HG02938 (cell line): ENCODE measurements around the gene C11orf16.
"Not testable (repeated sequence)": the region's sequence is repeated elsewhere in the genome, so short reads cannot be mapped to it uniquely, and the experiment has no call there.

Source experiments
- ATAC-seq: cut with Tn5 transposase; IDR thresholded peaks from one replicate; pipeline ENCODE4 v1.9.1; 2021; ENCODE audit warnings: mild to moderate bottlenecking, moderate library complexity; ENCODE audit not compliant: unreplicated experiment

C11orf16 gene

DNA sequence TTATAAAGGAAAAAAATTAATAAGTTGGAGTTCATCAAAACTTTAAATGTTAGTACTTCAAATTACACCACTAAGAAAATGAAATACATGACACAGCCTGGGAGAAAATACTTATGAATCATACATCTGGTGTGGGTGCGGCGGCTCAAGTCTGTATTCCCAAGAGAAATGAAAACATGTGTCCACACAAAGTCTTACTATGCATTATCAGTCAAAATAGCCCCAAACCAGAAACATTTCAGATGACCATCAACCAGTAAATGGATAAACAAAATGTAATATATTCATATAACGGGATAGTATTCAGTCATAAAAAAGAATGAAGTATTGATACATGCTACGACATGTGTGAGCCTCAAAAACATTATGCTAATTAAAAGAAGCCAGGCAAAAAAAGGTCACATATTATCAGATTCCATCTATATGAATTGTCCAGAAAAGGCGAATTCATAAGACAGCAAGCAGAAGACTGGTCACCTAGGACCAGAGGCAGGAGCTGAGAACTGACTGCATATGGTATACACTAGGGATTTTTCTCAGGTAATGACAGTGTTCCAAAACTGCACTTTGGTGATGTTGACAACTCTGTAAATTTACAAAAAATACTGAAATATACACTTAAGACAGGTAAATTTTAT lies 27.1 kb downstream of the C11orf16 start:
- ATAC-seq: no peak

DNA sequence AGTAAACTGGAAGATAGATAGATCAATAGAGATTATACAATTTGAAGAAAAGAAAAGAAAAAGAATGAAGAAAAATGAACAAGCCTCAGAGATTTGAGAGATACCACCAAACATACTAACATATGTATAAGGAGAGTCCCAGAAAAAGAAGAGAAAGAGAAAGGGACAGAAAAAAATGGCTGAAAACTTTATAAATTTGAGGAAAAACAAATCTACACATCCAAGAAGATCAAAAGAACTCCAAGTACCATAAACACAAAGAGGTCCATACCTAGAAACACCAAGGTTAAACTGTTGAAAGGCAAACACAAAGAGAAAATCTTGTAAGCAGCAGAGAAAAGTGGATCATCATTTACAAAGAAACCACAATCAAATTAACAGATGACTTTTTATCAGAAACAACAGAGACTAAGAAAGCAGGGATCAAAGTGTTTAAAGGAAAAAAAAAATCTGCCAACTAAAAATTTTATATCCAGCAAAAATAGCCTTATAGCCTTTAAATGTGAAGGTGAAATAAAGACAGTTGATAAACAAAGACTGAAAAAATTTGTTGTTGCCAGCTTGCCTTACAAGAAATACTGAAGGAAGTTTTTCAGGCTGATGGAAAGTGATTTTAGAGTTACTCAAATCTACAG lies 33.5 kb downstream of the C11orf16 start:
- ATAC-seq: no peak

DNA sequence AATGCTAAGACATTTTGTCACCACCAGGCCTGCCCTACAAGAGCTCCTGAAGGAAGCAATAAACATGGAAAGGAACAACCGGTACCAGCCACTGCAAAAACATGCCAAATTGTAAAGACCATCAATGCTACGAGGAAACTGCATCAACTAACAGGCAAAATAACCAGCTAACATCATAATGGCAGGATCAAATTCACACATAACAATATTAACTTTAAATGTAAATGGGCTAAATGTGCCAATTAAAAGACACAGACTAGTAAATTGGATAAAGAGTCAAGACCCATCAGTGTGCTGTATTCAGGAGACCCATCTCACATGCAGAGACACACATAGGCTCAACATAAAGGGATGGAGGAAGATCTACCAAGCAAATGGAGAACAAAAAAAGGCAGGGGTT lies 41.6 kb downstream of the C11orf16 start:
- not testable (repeated sequence) for ATAC-seq

DNA sequence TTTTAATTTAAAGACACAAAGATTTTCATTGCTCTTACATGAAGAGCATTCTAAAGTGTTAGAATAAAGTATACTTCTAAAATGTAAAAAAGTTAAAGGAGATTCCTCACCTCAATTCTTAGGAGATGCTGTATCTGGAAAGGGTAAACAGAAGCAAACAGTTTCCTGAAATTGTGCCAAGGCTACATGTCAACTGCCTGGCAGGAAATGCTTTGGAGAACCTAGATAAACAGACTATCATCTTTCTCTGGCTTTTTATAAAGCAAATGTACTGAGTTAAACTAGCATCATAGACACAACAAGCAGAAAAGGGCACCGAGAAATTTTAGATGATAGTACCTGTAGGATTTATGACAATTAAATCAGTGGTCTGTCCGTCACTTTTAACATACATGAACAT lies 46.4 kb downstream of the C11orf16 start:
- no peak for ATAC-seq

DNA sequence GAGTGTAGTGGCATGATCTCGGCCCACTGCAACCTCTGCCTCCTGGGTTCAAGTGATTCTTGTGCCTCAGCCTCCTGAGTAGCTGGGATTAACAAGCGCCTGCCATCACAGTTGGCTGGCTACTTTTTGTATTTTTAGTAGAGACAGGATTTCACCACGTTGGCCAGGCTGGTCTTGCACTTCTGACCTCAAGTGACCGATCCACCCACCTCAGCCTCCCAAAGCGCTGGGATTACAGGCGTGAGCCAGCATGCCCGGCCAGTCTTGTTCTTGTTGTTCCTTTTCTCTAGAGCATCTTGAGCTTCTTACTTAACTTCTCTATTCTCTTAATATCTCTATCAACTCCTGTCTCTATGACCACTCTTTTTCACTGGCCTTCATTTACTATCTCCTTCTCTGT lies 51.2 kb downstream of the C11orf16 start:
- not testable (repeated sequence) for ATAC-seq

DNA sequence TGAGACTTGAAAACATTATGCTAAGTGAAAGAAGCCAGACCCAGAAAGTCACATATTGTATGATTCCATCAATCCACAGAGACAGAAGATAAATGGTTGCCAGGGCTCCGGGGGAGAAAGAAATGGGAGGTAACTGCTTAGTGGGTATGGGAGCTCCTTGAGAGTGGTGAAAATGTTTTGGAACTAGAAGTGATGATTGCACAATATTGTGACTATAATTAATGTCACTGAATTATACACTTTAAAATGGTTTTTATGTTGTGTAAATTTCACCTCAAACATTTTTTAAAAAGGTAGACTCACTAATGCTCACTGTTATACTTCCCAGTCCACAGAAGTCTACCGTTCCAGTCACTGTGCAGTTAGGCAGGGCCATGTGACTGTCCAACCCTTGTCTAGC lies 54.0 kb downstream of the C11orf16 start:
- no peak for ATAC-seq

DNA sequence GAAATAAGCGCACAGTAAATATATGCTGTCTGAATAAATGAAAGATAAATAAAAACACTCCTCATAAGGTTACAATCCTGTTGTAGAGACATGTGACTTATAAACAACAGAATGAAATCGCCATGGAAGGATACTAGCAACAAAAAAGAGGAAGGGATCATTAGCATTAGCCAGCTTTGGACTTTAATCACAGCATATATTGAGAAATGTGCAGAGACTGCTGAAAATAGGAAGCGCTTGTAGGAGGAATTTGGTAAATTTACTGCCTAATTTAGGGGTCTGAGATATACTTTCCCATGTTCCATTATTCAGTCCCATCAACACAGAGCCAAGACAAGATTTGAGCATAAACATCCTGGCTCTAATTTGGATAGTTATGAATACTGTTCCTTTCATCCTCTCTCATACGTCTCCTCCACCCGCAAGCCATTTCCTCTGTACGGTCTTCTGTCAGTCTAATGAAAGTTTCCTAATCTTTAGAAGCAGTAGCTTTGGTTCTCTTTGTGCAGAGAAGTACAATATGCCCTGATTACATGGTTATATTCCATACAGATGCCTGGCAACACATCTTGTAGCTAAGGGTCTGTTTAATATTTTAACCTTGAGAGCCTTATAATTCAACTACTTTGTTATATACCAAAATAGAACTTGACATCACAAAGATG lies 58.9 kb downstream of the C11orf16 start:
- ATAC-seq: no peak

DNA sequence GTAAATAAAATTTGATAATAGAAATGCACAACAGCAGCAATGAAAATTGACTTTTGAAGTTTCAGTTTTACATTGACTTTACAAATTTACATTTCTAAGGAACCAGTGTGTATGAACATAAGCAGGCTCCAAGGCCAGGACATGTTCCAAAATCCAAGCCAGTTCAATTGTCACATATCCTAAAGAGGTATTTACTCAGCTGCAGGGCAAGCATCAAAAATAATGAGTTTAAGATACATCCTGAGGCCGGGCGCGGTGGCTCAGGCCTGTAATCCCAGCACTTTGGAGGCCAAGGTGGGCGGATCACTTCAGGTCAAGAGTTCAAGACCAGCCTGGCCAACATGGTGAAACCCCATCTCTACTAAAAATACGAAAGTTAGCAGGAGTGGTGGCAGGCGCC lies 60.8 kb downstream of the C11orf16 start:
- ATAC-seq: no peak

DNA sequence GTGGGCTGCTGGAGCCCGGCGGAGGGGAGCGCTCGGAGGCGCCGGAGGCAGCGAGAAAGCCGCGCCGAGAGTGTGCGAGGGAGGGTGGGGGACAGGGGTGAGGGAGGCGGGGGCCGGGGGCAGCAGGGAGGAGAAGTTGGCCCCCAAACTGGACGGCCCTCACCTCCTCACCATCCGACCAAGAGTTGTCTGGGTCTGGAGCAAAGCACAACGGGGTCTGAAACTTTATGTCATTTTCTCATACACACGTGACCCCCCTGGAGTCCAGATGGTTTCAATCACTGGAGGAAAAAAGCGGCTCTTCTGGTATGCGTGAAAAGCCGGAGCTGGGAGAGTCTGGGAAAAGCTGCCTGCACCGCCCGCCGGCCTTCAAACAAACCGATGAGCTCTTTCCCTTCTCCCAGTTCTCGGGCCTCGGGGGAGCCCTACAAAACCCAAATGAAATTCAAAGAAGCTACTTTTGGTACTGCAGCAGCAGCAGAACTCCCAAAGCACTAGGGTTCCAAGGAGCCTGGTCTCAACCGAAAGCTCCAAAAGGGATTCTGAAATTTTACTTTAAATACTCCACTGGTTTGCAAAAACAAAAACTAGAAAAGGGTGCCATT lies 61.5 kb downstream of the C11orf16 start:
- ATAC-seq: no peak

DNA sequence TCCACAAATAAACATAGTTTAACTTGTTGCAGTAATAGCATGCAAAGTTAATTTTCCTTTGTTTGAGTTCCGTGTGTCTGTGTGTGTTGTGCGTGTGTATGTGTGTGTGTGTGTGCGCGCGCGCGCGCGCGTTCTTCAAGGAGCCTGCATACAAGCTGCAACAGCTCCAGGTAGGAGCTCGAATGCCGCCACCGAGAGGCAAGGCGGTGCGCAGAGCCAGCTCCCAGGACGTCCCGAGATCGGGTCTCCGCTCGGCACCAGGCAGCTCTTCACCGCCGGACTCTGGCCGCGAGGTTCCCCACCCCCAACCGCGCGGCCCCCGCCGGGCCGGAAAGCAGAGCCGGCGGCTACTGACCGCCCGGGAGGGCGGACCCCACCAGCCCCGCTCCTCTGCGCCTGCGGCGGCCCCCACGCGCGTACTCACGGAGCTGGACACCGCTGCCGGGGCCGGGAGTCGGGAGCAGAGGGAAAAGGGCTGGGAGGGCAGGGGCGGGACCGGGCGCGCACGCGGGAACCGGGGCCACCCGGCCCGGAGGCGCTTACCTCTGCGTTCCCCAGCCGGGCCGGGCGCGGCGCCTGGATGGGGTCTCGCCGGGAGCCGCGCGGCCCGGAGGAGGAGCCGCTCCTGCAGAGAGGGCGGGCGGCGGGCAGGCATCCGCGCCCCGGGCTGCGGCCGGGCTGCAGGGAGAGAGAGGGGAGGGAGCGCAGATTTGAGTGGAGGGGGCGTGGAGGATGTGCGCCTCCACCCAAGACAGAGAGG lies 62.2 kb downstream of the C11orf16 start:
- ATAC-seq: no peak
